GM06990 (cell line): Measurements from ENCODE around the gene PTPRD.

ENCODE experiments used
- DNase-seq: peaks from one replicate; pipeline ENCODE4 v3.0.0-alpha.2; 2011; ENCODE audit not compliant: insufficient read length; ENCODE audit errors: extremely low read depth
- H3K27me3 ChIP-seq: replicated peaks from 2 replicates; pipeline ENCODE4 v1.6.0; 2011; ENCODE audit warnings: low read length; ENCODE audit not compliant: control insufficient read depth, insufficient read depth
- H3K36me3 ChIP-seq: 2 replicates; pipeline ENCODE4 v1.5.1; 2011; ENCODE audit warnings: low read length; ENCODE audit not compliant: control insufficient read depth, insufficient read depth
- H3K4me3 ChIP-seq: replicated peaks from 2 replicates; pipeline ENCODE4 v1.5.1; 2011; ENCODE audit warnings: low read depth, mild to moderate bottlenecking, control low read depth, low read length
- TF ChIP-seq, protein P1 (sequence below): IDR thresholded peaks from 2 replicates; pipeline ENCODE4 v1.5.1; 2011; ENCODE audit warnings: low read length, control low read depth, mild to moderate bottlenecking, inconsistent platforms; ENCODE audit not compliant: insufficient read depth, poor library complexity, severe bottlenecking

PTPRD gene

DNA sequence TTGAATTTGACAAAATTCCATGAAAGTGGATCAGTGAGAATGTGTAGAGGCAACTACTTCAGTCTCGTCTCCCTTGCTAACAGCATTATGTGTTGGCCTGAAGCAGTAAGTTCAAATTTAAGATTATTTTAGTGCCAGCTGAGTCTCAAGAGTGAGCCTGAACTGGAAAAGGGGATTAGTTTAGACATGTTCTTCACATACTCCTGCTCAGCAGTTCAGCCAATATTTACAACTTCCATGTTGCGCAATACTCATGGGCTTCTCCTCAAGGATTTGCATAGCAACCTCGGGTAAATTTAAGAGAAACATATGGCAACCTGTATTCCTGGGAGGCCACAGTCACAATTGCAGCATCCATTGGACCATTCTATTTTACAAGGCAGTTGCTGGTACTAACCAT, 553.8 kb downstream of the PTPRD start:
- no peak for DNase-seq
- Histone ChIP-seq H3K36me3 (no peaks in the 10 kb centered on the region), H3K4me3 (no peak overlapping the region), H3K27me3 (no peaks in the 10 kb centered on the region)
- TF ChIP-seq, protein P1, sequence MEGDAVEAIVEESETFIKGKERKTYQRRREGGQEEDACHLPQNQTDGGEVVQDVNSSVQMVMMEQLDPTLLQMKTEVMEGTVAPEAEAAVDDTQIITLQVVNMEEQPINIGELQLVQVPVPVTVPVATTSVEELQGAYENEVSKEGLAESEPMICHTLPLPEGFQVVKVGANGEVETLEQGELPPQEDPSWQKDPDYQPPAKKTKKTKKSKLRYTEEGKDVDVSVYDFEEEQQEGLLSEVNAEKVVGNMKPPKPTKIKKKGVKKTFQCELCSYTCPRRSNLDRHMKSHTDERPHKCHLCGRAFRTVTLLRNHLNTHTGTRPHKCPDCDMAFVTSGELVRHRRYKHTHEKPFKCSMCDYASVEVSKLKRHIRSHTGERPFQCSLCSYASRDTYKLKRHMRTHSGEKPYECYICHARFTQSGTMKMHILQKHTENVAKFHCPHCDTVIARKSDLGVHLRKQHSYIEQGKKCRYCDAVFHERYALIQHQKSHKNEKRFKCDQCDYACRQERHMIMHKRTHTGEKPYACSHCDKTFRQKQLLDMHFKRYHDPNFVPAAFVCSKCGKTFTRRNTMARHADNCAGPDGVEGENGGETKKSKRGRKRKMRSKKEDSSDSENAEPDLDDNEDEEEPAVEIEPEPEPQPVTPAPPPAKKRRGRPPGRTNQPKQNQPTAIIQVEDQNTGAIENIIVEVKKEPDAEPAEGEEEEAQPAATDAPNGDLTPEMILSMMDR, result no peak

DNA sequence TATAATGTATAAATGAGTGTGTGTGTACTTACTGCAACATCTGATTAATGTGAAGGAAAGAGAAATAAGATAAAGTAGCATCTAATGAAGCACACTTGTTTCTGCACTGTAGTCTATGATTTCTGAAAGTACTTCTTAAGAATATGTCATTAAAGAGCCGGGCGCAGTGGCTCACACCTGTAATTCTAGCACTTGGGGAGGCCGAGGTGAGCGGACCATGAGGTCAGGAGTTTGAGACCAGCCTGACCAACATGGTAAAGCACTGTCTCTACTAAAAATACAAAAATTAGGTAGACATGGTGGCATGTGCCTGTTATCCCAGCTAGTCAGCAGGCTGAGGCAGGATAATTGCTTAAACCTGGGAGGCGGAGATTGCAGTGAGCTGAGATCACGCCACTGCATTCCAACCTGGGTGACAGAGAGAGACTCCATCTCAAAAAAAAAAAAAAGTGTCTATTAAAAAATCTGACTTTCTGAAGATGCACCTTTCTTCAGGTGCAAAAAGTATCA, 556.9 kb downstream of the PTPRD start:
- DNase-seq, result no peak
- TF ChIP-seq, protein P1, result no peak
- Histone ChIP-seq H3K36me3 (no peaks in the 10 kb centered on the region), H3K4me3 (no peak overlapping the region), H3K27me3 (no peaks in the 10 kb centered on the region)

GRCh38 chr9:10054456-10054855, 558.3 kb downstream of the PTPRD start:
- no peaks in the 10 kb centered on the region for H3K36me3 ChIP-seq
- H3K4me3 ChIP-seq, result no peak overlapping the region
- no peaks in the 10 kb centered on the region for H3K27me3 ChIP-seq
- no peak for DNase-seq
- TF ChIP-seq, protein P1, result no peak

DNA sequence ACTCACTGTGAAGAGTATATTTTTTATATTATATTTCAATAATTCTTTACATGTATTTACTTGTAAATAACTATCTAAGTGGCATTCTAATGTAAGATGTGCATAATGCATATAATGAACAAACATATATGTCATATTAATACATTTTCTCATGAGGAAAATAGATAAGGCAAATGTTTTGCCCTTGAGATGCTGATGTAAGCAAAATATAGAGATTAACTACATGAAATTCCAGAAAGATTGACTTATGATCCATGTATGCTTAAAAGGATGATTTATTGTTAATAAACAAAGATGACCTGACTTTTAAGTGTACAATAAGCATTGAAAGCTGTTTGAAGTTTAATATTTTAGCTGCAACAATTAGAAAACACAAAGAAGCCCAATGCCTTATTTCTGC, 559.9 kb downstream of the PTPRD start:
- DNase-seq, result no peak
- Histone ChIP-seq H3K36me3 (no peaks in the 10 kb centered on the region), H3K4me3 (no peak overlapping the region), H3K27me3 (no peaks in the 10 kb centered on the region)
- TF ChIP-seq, protein P1, result no peak

GRCh38 chr9:10052181-10052580, 560.6 kb downstream of the PTPRD start:
- no peak overlapping the region for H3K4me3 ChIP-seq
- no peaks in the 10 kb centered on the region for H3K27me3 ChIP-seq
- DNase-seq, result no peak
- H3K36me3 ChIP-seq, result no peaks in the 10 kb centered on the region
- TF ChIP-seq, protein P1, result no peak

DNA sequence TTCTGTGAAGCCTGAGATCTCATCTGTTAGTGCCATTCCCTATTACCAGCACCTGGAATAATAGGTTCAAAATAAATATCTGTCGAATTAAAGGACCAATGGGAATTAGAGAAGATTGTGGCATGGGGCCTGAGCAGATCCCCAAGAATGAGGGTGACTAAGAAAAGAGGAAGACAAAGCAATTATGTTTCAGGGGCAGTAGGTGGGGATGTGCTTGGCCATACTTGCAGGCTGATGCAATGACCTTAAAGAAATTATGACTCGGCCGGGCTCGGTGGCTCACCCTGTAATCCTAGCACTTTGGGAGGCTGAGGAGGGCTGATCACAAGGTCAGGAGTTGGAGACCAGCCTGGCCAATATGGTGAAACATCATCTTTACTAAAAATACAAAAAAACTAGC, 562.8 kb downstream of the PTPRD start:
- TF ChIP-seq, protein P1, result no peak

More for the DNA sequence above, 562.8 kb downstream of the PTPRD start:
- Histone ChIP-seq H3K27me3 (no peaks in the 10 kb centered on the region), H3K36me3 (no peaks in the 10 kb centered on the region), H3K4me3 (no peak overlapping the region)
- DNase-seq, result no peak
